ENCODE measurements around the gene HAUS3. TPM values are rescaled to one million over a fixed set of nuclear protein-coding genes. Genes with fewer than 3 reads are reported as not detected.
A peak's percentile ranks its signal among the peaks of the same experiment; 100 is the strongest.

The HAUS3 gene
- total RNA-seq, 1 experiment from 2014 or later = 18.0 TPM

GRCh38 chr4:2256781-2257191 is 14.9 kb upstream of the HAUS3 start:
- Histone ChIP-seq H2AK5ac (ENCODE audit: insufficient read length, low read length) (no peak overlapping the region), H3K23ac (ENCODE audit: insufficient read length, low read depth, low read length) (no peak overlapping the region), H3K79me1 (ENCODE audit: insufficient read depth, low read depth, low read length, poor library complexity, severe bottlenecking) (no peaks in the 10 kb centered on the region), H4K5ac (ENCODE audit: insufficient read length, low read depth, low read length) (no peak overlapping the region), H3K23me2 (ENCODE audit: insufficient read length, low read depth, low read length, poor library complexity, severe bottlenecking) (peaks cover 9% of the 10 kb centered on the region), H2AFZ (ENCODE audit: low read length) (no peak overlapping the region), H4K20me1 (ENCODE audit: control insufficient read depth, insufficient read depth, insufficient read length) (peaks cover 2% of the 10 kb centered on the region), H4K91ac (ENCODE audit: insufficient read length, low read depth, low read length) (no peak overlapping the region), H3K4ac (ENCODE audit: low read depth, low read length) (no peak overlapping the region), H3K9me3 (ENCODE audit: control insufficient read depth, low read depth, low read length) (no peaks in the 10 kb centered on the region), H2BK5ac (ENCODE audit: insufficient read length, low read length) (no peak overlapping the region), H2BK12ac (ENCODE audit: insufficient read length, low read depth, low read length) (no peak overlapping the region), H2BK15ac (ENCODE audit: low read depth, low read length) (no peak overlapping the region), H4K8ac (replicated peaks; ENCODE audit: insufficient read length, low read depth, low read length) (no peak overlapping the region), H2BK120ac (ENCODE audit: low read depth, low read length, poor library complexity, severe bottlenecking) (no peak overlapping the region), H2BK20ac (ENCODE audit: low read depth, low read length, poor library complexity, severe bottlenecking) (no peak overlapping the region), H3K79me2 (ENCODE audit: insufficient read depth, low read length) (no peaks in the 10 kb centered on the region), H3K9ac (ENCODE audit: extremely low read depth, insufficient read length, low read length) (no peak overlapping the region), H3K4me2 (ENCODE audit: insufficient read depth, insufficient read length, low read length) (no peak overlapping the region), H3K18ac (ENCODE audit: insufficient read length, low read depth, low read length) (no peak overlapping the region), H3K14ac (ENCODE audit: insufficient read depth, low read length) (no peak overlapping the region), H3K27ac (ENCODE audit: insufficient read length, low read depth, low read length) (no peak overlapping the region), H3K4me1 (ENCODE audit: insufficient read depth, low read length) (no peaks in the 10 kb centered on the region), H3T11ph (ENCODE audit: low read length) (no peak overlapping the region), H3K27me3 (ENCODE audit: insufficient read depth, low read length) (no peaks in the 10 kb centered on the region), H3K56ac (ENCODE audit: insufficient read length, low read depth, low read length) (no peak overlapping the region)
- no CpG with 5 or more reads among the region's 12 CpGs for WGBS (ENCODE audit: extremely low coverage, insufficient read length, low lambda C conversion rate)
- peak overlapping the region in 2 of 3 experiments; percentile 19 to 61; a peak in 3 of 7 replicates for H3K27ac Mint-ChIP-seq
- peaks cover 5 to 18% (median 12%) of the 10 kb centered on the region in 3 experiments; a peak in 4 of 7 replicates for H3K36me3 Mint-ChIP-seq (ENCODE audit: insufficient read depth in 1 of 3, low read depth in 3 of 3)
- H3K4me1 Mint-ChIP-seq = no peaks in the 10 kb centered on the region
- no peak for DNase-seq
- no peak overlapping the region for H3K4me3 Mint-ChIP-seq
- H3K27me3 Mint-ChIP-seq (ENCODE audit: low read depth) = no peaks in the 10 kb centered on the region
- H3K9me3 Mint-ChIP-seq = no peaks in the 10 kb centered on the region
- no peak for TF ChIP-seq CTCF (conservative IDR thresholded peaks at IDR 0.05)
